ENCODE results near the gene EPS15.
"Not testable (repeated sequence)": the region's sequence is repeated elsewhere in the genome, so short reads cannot be mapped to it uniquely, and the experiment has no call there.

Gene EPS15

GRCh38 chr1:51542158-51542953, 23.3 kb upstream of the EPS15 start:
- DNase-seq = no peak

- DNase-seq = no peak
Measured at GRCh38 chr1:51541313-51542050, 22.4 kb upstream of the EPS15 start.

- DNase-seq = no peak
Measured at GRCh38 chr1:51537568-51537967, 18.5 kb upstream of the EPS15 start.

GRCh38 chr1:51535006-51535592, 16.0 kb upstream of the EPS15 start:
- peak; percentile 42 for DNase-seq

DNA sequence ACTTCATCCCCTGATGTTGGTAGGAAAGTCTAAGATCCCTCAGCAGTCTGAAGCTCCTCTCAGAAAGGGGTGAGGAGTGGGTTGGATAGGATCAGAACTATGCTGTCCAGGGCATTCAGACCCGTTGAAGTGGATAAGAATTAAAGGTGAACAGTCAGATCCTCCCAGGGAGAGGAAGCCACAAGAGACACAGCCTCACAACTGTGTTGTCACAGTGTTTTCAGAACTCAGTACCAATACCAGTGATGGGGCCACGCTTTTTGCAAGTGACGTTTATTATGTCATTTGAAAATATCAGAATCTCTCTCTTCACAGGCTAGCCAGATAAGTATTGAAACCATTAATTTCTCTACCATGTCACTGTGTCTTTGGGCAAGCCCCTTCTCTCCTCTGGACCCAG, 15.4 kb upstream of the EPS15 start:
- no peak for DNase-seq

- DNase-seq = no peak
Measured at GRCh38 chr1:51532853-51533252, 13.8 kb upstream of the EPS15 start.

DNA sequence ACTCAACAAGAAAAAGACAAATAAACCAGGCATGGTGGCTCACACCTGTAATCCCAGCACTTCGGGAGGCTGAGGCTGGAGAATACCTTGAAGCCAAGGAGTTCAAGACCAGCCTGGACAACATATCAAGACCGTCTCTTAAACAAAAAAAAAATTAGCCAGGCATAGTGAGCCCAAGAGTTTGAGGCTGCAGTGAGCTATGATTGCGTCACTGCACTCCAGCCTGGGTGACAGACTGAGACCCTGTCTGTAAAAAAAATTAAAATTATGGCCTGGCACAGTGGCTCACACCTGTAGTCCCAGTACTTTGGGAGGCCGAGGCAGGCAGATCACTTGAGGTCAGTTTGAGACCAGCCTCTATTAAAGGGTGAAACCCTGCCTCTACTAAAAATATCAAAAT, 11.4 kb upstream of the EPS15 start:
- DNase-seq = not testable (repeated sequence)

DNA sequence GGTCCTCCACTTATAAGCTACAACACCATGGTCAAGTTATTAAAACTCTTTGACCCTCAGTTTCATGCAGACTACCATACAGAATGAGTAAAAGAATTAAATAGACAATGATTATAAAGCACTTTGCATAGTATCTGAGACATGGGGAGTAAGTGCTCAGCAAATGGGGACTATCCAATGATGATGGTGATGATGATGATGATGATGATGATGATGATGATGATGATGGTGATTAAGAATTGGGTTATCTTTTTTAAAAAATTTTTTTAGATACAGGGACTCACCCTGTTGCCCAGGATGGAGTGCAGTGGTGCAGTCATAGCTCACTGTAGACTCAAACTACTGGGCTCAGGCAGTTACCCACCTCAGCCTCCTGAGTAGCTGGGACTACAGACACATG, 8.1 kb upstream of the EPS15 start:
- no peak for DNase-seq

- no peak for DNase-seq
Measured at GRCh38 chr1:51526248-51526647, 7.2 kb upstream of the EPS15 start.

DNA sequence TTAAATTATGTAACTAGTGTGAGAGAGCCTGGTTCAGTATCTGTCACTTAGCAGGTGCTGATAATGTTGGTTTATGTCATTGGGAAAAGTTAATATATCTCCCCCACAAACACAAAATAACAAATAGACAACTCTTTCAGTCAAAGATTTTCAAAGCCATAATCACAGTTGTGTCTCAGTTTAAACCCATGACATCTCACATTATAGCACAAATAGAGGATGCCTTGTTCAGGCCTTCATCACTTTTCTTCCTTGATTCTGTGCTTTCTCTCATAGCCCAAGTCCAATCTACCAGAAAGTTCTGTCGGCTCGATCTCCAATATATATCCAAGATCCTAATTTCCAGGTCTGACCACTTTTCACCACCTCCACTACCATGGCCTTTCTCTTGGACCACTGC, 6.2 kb upstream of the EPS15 start:
- DNase-seq = no peak

- no peak for DNase-seq
Measured at GRCh38 chr1:51524817-51525216, 5.8 kb upstream of the EPS15 start.

- no peak for DNase-seq
Measured at GRCh38 chr1:51523931-51524330, 4.9 kb upstream of the EPS15 start.

DNA sequence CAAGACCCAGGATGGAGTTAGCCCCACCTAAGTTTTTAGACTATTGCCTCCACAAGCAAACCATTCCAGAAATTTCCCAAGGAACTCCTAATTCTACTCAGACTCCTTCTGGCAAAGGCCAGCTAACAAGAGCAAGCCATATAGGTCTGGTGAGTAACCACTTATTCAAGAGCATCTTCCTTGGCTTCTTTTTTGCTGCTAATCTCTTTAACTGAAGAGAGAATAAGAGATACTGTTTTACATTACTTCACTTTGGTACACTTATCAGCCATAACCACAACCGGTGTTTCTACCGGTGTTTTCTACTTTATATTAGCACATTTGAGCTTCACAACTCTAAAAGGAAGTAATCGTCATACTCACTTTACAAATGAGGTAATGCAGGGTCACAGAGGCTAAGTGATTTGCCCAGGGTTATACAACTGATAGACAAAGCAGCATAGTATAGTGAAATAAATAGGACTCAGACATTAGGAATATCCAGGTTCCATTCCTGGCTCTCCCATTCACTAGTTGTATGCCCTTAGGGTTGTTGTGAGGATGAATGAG, 1.7 kb upstream of the EPS15 start:
- DNase-seq = no peak

DNA sequence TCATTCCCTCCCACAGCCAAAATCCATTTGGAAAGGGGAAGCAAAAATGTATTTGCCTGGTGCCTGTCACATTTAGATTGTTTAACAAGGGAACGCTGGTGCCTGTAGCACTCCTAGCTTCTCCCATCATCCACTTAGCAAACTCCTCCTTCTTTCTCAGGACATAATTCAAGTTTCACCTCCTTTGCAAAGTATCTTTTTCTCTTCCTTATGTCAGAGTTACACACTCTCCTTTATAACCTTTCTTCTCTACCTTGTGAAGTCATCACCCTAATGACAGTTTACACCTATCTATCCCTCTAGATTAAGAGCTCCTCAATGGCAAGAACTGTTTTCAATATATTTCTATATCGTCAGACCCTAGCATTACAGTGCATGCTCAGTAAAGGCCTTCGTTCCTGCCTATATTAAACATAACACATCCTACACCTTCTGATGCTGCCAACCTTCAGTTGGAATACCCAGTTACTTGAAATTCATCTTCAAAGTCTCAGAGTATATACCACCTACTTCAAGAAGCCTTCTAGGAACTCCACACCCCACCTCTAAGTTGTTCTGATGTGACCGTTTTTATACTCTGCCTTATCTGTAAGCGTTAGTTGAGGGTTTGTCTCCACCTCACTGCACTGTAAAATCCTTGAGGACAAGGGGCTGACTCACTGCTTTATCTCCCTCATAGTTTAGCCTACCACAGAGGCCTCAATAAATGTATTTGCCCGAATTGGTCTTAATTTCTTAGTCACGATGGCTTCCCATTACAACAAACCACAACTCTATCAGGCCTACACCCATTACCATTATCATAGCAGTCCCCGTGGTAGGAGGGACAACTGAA, 1.0 kb upstream of the EPS15 start:
- no peak for DNase-seq

DNA sequence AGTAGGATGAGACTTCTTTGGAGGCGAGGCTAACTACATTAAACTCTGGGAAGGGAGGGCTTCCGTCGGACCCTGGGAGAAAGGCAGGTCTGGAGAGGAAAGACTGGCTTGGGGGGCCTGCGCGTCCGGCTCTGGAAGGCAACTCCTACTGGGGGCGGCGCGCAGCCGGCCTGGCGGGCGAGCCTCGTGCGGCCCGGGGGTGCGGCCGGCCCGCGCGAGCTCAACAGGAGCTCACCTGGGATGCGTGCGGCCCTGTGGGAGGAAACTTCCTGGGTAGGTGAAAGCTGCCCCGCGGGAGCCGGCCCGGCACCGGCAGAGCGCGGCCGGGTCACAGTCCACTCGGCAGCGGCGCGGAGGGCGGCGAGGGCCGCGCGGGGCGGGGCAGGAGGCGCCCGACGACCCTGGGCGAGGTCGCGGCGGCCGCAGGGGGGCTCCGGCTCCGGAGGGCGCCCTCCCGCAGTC, 449 bp downstream of the EPS15 start:
- peak; percentile 28 for DNase-seq

GRCh38 chr1:51518033-51518585, 957 bp downstream of the EPS15 start:
- DNase-seq = peak; percentile 35

GRCh38 chr1:51517361-51518032, 1.6 kb downstream of the EPS15 start:
- DNase-seq = no peak

GRCh38 chr1:51516649-51517158, 2.4 kb downstream of the EPS15 start:
- no peak for DNase-seq

DNA sequence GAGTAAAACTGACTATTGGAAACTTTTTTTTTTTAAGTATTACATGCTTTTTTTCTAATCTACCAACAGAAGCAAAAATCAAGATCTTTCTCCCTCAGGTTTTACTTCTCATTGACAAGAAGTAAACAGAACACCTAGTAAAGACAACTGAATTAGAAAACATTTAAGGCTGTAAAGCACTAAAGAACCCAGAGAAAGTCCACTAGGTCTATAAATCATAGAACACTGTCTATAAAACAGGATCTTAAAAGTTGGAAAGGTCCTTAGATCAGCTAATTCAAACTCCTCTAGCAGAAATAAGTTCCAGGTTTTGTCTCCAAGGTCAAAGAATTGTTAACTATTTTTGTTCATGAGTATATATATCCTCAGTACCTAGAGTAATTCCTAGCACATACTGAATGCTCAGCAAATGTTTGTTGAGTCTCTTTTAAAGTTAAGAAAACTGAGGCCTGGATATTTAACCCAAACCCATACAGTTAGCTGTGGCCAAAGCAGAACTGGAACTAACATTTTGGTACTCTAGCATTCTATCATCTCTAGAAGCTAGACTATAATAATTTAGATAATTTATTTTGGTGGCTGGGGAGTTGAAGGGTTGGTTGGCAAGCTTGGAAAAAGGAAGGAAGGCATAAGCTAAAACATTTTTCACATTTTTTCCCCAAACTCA, 3.0 kb downstream of the EPS15 start:
- no peak for DNase-seq

GRCh38 chr1:51515312-51515960, 3.6 kb downstream of the EPS15 start:
- no peak for DNase-seq

Data from activated gamma-delta T cell treated with Interleukin-2 at 50 U/mL for 16 hours (primary cell).